ENCODE results near the gene RB1.
"Not testable (repeated sequence)": the region's sequence is repeated elsewhere in the genome, so short reads cannot be mapped to it uniquely, and the experiment has no call there.

RB1 gene

GRCh38 chr13:48346583-48346982 is 43.0 kb downstream of the RB1 start:
- Histone ChIP-seq H3K4me2 (ENCODE audit: low read length) (no peak overlapping the region), H3K9me3 (ENCODE audit: insufficient read depth, low read length) (no peaks in the 10 kb centered on the region), H2AFZ (ENCODE audit: low read depth, low read length) (no peak overlapping the region), H3K4me1 (ENCODE audit: low read length) (no peaks in the 10 kb centered on the region), H3K36me3 (replicated peaks; ENCODE audit: low read depth, low read length) (peaks cover 64% of the 10 kb centered on the region), H3K27me3 (ENCODE audit: low read depth, low read length) (no peaks in the 10 kb centered on the region), H3K9ac (ENCODE audit: low read length) (no peak overlapping the region), H3K4me3 (ENCODE audit: low read length) (no peak overlapping the region), H4K20me1 (ENCODE audit: insufficient read depth, low read length) (no peaks in the 10 kb centered on the region; the same call in 1 of the 2 replicates), H3K79me2 (ENCODE audit: low read length) (no peaks in the 10 kb centered on the region), H3K27ac (ENCODE audit: low read length) (no peak overlapping the region)
- TF ChIP-seq, protein P1, sequence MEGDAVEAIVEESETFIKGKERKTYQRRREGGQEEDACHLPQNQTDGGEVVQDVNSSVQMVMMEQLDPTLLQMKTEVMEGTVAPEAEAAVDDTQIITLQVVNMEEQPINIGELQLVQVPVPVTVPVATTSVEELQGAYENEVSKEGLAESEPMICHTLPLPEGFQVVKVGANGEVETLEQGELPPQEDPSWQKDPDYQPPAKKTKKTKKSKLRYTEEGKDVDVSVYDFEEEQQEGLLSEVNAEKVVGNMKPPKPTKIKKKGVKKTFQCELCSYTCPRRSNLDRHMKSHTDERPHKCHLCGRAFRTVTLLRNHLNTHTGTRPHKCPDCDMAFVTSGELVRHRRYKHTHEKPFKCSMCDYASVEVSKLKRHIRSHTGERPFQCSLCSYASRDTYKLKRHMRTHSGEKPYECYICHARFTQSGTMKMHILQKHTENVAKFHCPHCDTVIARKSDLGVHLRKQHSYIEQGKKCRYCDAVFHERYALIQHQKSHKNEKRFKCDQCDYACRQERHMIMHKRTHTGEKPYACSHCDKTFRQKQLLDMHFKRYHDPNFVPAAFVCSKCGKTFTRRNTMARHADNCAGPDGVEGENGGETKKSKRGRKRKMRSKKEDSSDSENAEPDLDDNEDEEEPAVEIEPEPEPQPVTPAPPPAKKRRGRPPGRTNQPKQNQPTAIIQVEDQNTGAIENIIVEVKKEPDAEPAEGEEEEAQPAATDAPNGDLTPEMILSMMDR (IDR thresholded peaks at IDR 0.05; ENCODE audit: low read depth, low read length), result no peak
- TF ChIP-seq EZH2phosphoT487 (IDR thresholded peaks at IDR 0.05; ENCODE audit: low read depth), result no peak

GRCh38 chr13:48349525-48349924 is 46.0 kb downstream of the RB1 start:
- Histone ChIP-seq H3K4me2 (ENCODE audit: low read length) (no peak overlapping the region), H2AFZ (ENCODE audit: low read depth, low read length) (no peak overlapping the region), H3K4me3 (ENCODE audit: low read length) (no peak overlapping the region), H3K27ac (ENCODE audit: low read length) (no peak overlapping the region), H4K20me1 (ENCODE audit: insufficient read depth, low read length) (no peaks in the 10 kb centered on the region), H3K27me3 (ENCODE audit: low read depth, low read length) (no peaks in the 10 kb centered on the region), H3K4me1 (ENCODE audit: low read length) (no peaks in the 10 kb centered on the region), H3K9me3 (ENCODE audit: insufficient read depth, low read length) (no peaks in the 10 kb centered on the region), H3K9ac (ENCODE audit: low read length) (no peak overlapping the region), H3K36me3 (replicated peaks; ENCODE audit: low read depth, low read length) (peaks cover 72% of the 10 kb centered on the region), H3K79me2 (ENCODE audit: low read length) (no peaks in the 10 kb centered on the region)
- no peak for TF ChIP-seq EZH2phosphoT487 (IDR thresholded peaks at IDR 0.05; ENCODE audit: low read depth)
- TF ChIP-seq, protein P1 (IDR thresholded peaks at IDR 0.05; ENCODE audit: low read depth, low read length), result no peak

- TF ChIP-seq EZH2phosphoT487 (IDR thresholded peaks at IDR 0.05; ENCODE audit: low read depth), result no peak
- TF ChIP-seq, protein P1 (IDR thresholded peaks at IDR 0.05; ENCODE audit: low read depth, low read length), result no peak
Measured at GRCh38 chr13:48353590-48353989, 50.0 kb downstream of the RB1 start.

GRCh38 chr13:48355524-48355923 is 52.0 kb downstream of the RB1 start:
- H4K20me1 ChIP-seq (ENCODE audit: insufficient read depth, low read length); H3K27ac ChIP-seq (ENCODE audit: low read length); H3K4me1 ChIP-seq (ENCODE audit: low read length); H3K4me3 ChIP-seq (ENCODE audit: low read length); H3K9me3 ChIP-seq (ENCODE audit: insufficient read depth, low read length); H3K4me2 ChIP-seq (ENCODE audit: low read length); H3K79me2 ChIP-seq (ENCODE audit: low read length); H3K9ac ChIP-seq (ENCODE audit: low read length); H3K27me3 ChIP-seq (ENCODE audit: low read depth, low read length); H2AFZ ChIP-seq (ENCODE audit: low read depth, low read length): not testable (repeated sequence)
- H3K36me3 ChIP-seq (replicated peaks; ENCODE audit: low read depth, low read length), result peaks cover 33% of the 10 kb centered on the region

More at GRCh38 chr13:48353590-48353989, 50.0 kb downstream of the RB1 start:
- peaks cover 47% of the 10 kb centered on the region for H3K36me3 ChIP-seq (replicated peaks; ENCODE audit: low read depth, low read length)
- no peak overlapping the region for H3K27ac ChIP-seq (ENCODE audit: low read length)
- H3K9ac ChIP-seq (ENCODE audit: low read length), result no peak overlapping the region
- H3K79me2 ChIP-seq (ENCODE audit: low read length), result no peaks in the 10 kb centered on the region
- H3K27me3 ChIP-seq (ENCODE audit: low read depth, low read length), result no peaks in the 10 kb centered on the region
- no peak overlapping the region for H3K4me3 ChIP-seq (ENCODE audit: low read length)
- no peaks in the 10 kb centered on the region for H3K9me3 ChIP-seq (ENCODE audit: insufficient read depth, low read length)
- H4K20me1 ChIP-seq (ENCODE audit: insufficient read depth, low read length), result no peaks in the 10 kb centered on the region
- no peak overlapping the region for H2AFZ ChIP-seq (ENCODE audit: low read depth, low read length)
- H3K4me2 ChIP-seq (ENCODE audit: low read length), result no peak overlapping the region
- no peaks in the 10 kb centered on the region for H3K4me1 ChIP-seq (ENCODE audit: low read length)

GRCh38 chr13:48356750-48357149 is 53.2 kb downstream of the RB1 start:
- no peaks in the 10 kb centered on the region for H3K9me3 ChIP-seq (ENCODE audit: insufficient read depth, low read length)
- no peaks in the 10 kb centered on the region for H3K27me3 ChIP-seq (ENCODE audit: low read depth, low read length)
- TF ChIP-seq EZH2phosphoT487 (IDR thresholded peaks at IDR 0.05; ENCODE audit: low read depth), result no peak
- H4K20me1 ChIP-seq (ENCODE audit: insufficient read depth, low read length), result no peaks in the 10 kb centered on the region
- no peak overlapping the region for H2AFZ ChIP-seq (ENCODE audit: low read depth, low read length)
- H3K36me3 ChIP-seq (replicated peaks; ENCODE audit: low read depth, low read length), result peaks cover 24% of the 10 kb centered on the region
- H3K4me1 ChIP-seq (ENCODE audit: low read length), result no peaks in the 10 kb centered on the region
- H3K79me2 ChIP-seq (ENCODE audit: low read length), result no peaks in the 10 kb centered on the region
- no peak overlapping the region for H3K9ac ChIP-seq (ENCODE audit: low read length)
- no peak overlapping the region for H3K27ac ChIP-seq (ENCODE audit: low read length)
- H3K4me3 ChIP-seq (ENCODE audit: low read length), result no peak overlapping the region
- no peak overlapping the region for H3K4me2 ChIP-seq (ENCODE audit: low read length)
